ENCODE results near the gene BRD4. TPM values are rescaled to one million over a fixed set of nuclear protein-coding genes. Genes with fewer than 3 reads are reported as not detected.
A peak's percentile ranks its signal among the peaks of the same experiment; 100 is the strongest.

Gene BRD4
- polyA plus RNA-seq, 2 of the 4 experiments (the other 2 are of a cell fraction), result 8.3 to 22.5 TPM

GRCh38 chr19:15239337-15239949 lies 92.9 kb downstream of the BRD4 start:
- Histone ChIP-seq H3K4me1 (no peaks in the 10 kb centered on the region), H3K4me3 (no peak overlapping the region), H3K4me2 (no peak overlapping the region), H3K9me3 (no peaks in the 10 kb centered on the region), H3K27ac (no peak overlapping the region)
- no peak for ATAC-seq
- TF ChIP-seq EHF (CRISPR knock-in tag; IDR thresholded peaks at IDR 0.05), result no peak
- TF ChIP-seq ESRRA (IDR thresholded peaks at IDR 0.05; ENCODE audit: borderline replicate concordance, low read length), result no peak
- TF ChIP-seq JUN (IDR thresholded peaks at IDR 0.05), result no peak
- no peak for TF ChIP-seq KDM1A (IDR thresholded peaks at IDR 0.05; ENCODE audit: low read depth)
- TF ChIP-seq MYC (IDR thresholded peaks at IDR 0.05; ENCODE audit: borderline replicate concordance, low read length), result no peak
- no peak for TF ChIP-seq RNF2 (IDR thresholded peaks at IDR 0.05; ENCODE audit: borderline replicate concordance, low read depth)
- TF ChIP-seq E2F6 (IDR thresholded peaks at IDR 0.05; ENCODE audit: borderline replicate concordance, low read depth), result no peak
- TF ChIP-seq, protein P1, sequence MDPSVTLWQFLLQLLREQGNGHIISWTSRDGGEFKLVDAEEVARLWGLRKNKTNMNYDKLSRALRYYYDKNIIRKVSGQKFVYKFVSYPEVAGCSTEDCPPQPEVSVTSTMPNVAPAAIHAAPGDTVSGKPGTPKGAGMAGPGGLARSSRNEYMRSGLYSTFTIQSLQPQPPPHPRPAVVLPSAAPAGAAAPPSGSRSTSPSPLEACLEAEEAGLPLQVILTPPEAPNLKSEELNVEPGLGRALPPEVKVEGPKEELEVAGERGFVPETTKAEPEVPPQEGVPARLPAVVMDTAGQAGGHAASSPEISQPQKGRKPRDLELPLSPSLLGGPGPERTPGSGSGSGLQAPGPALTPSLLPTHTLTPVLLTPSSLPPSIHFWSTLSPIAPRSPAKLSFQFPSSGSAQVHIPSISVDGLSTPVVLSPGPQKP (IDR thresholded peaks at IDR 0.05; ENCODE audit: low read depth, low read length), result no peak
- no peak for TF ChIP-seq BCL3 (IDR thresholded peaks at IDR 0.05)
- no peak for TF ChIP-seq CBX2 (IDR thresholded peaks at IDR 0.05; ENCODE audit: borderline replicate concordance, low read depth)
- no peak for TF ChIP-seq JUNB (IDR thresholded peaks at IDR 0.05)
- no peak for TF ChIP-seq POLR2A (IDR thresholded peaks at IDR 0.05; ENCODE audit: low read length)
- TF ChIP-seq BHLHE40 (IDR thresholded peaks at IDR 0.05; ENCODE audit: low read depth, low read length), result no peak
- TF ChIP-seq PHF8 (IDR thresholded peaks at IDR 0.05; ENCODE audit: borderline replicate concordance, low read depth), result no peak
- TF ChIP-seq HES2 (IDR thresholded peaks at IDR 0.05), result no peak
- no peak for TF ChIP-seq HOXA7 (CRISPR knock-in tag; IDR thresholded peaks at IDR 0.05)
- TF ChIP-seq KDM5A (IDR thresholded peaks at IDR 0.05), result no peak
- ChIA-PET CTCF (interaction anchor here (1.9 to 2.3 kb wide), 2 partner anchors 21 to 62 kb away, joined by 4 to 9 read pairs; no protein-coding TSS in a partner anchor), POLR2A (no interaction called here)
- DNase-seq (ENCODE audit: low read depth in 1 of 2, low spot score in 1 of 2), result no peak
- 97% methylated on average over 8 of the region's 26 CpGs for whole genome bisulfite sequencing (ENCODE audit: missing lambda C conversion rate)
- FAIRE-seq, result no peak

DNA sequence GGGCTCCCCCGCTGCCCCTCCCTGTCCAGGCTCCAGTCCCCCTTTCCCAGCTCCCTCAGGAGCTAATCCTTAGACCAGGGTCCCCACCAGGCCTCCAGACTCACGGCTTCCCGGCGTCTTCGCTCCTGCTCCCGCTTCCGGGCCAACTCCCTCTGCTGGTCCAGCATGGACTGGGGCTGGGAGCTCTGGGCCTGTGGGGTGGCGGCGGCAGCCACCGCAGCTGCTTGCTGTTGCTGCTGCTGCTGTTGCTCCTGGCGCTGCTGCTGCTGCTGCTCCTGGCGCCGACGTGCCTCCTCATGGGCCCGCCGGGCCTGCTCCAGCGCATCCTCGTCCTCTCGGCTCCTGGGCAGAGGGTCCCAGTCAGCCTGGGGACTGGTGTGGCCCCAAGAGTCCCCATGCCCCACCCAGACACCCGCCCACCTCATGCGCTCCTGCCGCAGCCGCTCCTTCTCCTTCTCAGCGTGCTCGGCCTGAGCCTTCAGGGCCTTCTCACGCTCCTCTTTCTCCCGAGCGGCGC lies 93.6 kb downstream of the BRD4 start:
- POLR2A ChIA-PET, result interaction anchor here (0.5 kb wide), 1 partner anchor 8 kb away, joined by 3 read pairs; no protein-coding TSS in a partner anchor
- ATAC-seq, result peak in 1 of 2 experiments; percentile 38; a peak in 3 of 6 replicates
- no peak overlapping the region for H3K27ac ChIP-seq
- FAIRE-seq, result no peak
- 93% methylated on average over 15 of the region's 29 CpGs for WGBS (ENCODE audit: missing lambda C conversion rate)
- no peak for TF ChIP-seq NFE2L2 (conservative IDR thresholded peaks at IDR 0.05; ENCODE audit: low read length)
- no peak for TF ChIP-seq MYC (IDR thresholded peaks at IDR 0.05; ENCODE audit: borderline replicate concordance, low read length)
- TF ChIP-seq RARB (CRISPR knock-in tag; IDR thresholded peaks at IDR 0.05), result no peak
- TF ChIP-seq JUNB (IDR thresholded peaks at IDR 0.05), result no peak
- no peak for TF ChIP-seq RNF2 (IDR thresholded peaks at IDR 0.05; ENCODE audit: borderline replicate concordance, low read depth)
- TF ChIP-seq BCL3 (IDR thresholded peaks at IDR 0.05), result no peak
- H3K4me1 ChIP-seq, result no peaks in the 10 kb centered on the region
- H3K4me2 ChIP-seq, result no peak overlapping the region
- no peaks in the 10 kb centered on the region for H3K9me3 ChIP-seq
- H3K4me3 ChIP-seq, result no peak overlapping the region
- CTCF ChIA-PET, result interaction anchor here (0.8 to 2.3 kb wide), 2 partner anchors 61 to 65 kb away, joined by 3 to 9 read pairs; no protein-coding TSS in a partner anchor
- no peak for DNase-seq (ENCODE audit: low read depth in 1 of 2, low spot score in 1 of 2)

Data from A549 (cell line).